ENCODE data around the gene RTN4RL1.

RTN4RL1 gene

DNA sequence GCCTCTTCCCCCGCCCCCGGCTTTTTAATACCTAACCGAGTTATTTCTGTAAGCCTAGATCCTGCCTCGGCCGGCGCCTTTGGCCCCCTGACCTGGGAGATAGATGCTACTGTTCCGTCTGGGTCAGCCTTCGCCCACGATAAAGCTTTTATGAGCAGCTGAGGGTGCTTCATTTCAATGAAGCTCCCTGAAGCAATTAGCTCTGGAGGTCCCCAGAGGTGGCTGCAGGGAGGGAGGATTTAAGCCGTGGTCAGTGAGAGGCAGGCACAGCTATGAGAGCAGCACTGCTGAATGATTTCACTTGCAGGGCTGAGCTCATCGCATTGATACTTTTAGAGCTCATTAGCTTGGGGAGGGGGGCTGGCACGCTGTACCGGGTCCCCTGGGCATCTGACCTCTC, 105.9 kb downstream of the RTN4RL1 start:
- H3K4me3 ChIP-seq (ENCODE audit: low read length) = no peak overlapping the region
- TF ChIP-seq, protein P1, sequence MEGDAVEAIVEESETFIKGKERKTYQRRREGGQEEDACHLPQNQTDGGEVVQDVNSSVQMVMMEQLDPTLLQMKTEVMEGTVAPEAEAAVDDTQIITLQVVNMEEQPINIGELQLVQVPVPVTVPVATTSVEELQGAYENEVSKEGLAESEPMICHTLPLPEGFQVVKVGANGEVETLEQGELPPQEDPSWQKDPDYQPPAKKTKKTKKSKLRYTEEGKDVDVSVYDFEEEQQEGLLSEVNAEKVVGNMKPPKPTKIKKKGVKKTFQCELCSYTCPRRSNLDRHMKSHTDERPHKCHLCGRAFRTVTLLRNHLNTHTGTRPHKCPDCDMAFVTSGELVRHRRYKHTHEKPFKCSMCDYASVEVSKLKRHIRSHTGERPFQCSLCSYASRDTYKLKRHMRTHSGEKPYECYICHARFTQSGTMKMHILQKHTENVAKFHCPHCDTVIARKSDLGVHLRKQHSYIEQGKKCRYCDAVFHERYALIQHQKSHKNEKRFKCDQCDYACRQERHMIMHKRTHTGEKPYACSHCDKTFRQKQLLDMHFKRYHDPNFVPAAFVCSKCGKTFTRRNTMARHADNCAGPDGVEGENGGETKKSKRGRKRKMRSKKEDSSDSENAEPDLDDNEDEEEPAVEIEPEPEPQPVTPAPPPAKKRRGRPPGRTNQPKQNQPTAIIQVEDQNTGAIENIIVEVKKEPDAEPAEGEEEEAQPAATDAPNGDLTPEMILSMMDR (conservative IDR thresholded peaks at IDR 0.05; ENCODE audit: low read depth, low read length) = no peak
- no peak for DNase-seq (ENCODE audit: low read depth)

DNA sequence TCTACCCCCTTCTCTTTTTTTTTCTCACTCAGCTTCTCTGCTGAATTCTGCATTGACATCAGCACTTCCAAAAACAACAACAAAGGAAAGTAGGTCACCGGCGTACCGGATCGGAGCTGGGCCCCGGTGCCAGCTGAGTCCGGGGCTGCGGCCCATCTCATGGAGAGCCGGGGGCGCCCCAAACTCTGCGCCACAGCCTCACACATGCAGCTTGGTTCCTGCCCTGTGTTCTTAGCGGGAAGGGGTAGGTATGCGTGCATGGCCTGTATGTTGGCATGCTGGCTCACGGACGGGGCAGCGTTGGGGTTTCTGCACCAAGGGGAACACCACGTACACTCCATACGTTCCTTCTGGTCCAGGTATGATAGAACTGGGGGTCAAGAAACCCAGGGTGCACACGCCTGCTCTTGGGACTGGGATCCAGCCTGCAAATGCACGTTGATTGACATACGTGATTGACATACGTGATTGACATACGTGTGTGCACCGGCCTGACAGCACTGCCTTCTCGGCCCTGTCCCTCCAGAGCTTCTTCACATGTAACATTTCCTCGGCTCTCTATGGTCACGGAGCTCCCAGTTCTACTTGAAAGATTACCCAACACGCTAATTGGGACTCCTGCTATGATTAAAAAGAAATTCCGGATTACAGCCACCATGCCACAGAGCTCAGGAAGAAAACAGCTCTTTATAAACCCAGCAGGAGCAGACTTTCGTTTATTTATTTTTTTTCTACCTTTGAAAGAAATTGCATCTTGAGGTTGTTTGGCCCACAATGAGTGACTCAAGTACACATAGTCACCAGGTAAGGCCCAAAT, 106.6 kb downstream of the RTN4RL1 start:
- H3K4me3 ChIP-seq (ENCODE audit: low read length) = no peak overlapping the region
- no peak for DNase-seq (ENCODE audit: low read depth)
- TF ChIP-seq, protein P1 (conservative IDR thresholded peaks at IDR 0.05; ENCODE audit: low read depth, low read length) = no peak

- DNase-seq (ENCODE audit: low read depth) = no peak
- no peak overlapping the region for H3K4me3 ChIP-seq (ENCODE audit: low read length)
- TF ChIP-seq, protein P1 (conservative IDR thresholded peaks at IDR 0.05; ENCODE audit: low read depth, low read length) = no peak
Observed at GRCh38 chr17:1916963-1917715, 108.0 kb downstream of the RTN4RL1 start.

DNA sequence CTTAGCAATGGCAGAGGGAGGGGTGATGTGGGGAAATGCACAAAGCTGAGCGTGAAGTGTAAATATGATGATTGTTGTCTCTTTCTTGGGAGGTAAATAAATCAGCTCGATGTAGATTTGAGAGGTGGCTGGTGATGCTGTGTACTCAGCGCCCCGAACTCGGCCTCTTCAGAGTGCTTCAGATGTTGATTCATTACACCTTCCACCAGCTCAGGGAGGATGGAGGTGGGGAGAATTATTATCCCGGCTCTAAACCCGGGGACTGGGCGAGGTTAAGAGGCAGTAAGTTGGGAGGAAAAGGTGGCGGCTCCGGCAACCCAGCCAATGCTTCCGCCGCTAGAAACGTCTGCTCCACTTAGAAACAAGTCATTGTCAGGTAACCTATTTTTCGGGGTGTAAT, 108.8 kb downstream of the RTN4RL1 start:
- no peak for DNase-seq (ENCODE audit: low read depth)
- TF ChIP-seq, protein P1 (conservative IDR thresholded peaks at IDR 0.05; ENCODE audit: low read depth, low read length) = no peak
- H3K4me3 ChIP-seq (ENCODE audit: low read length) = no peak overlapping the region

GRCh38 chr17:1915889-1916288, 109.2 kb downstream of the RTN4RL1 start:
- TF ChIP-seq, protein P1 (conservative IDR thresholded peaks at IDR 0.05; ENCODE audit: low read depth, low read length) = no peak
- H3K4me3 ChIP-seq (ENCODE audit: low read length) = no peak overlapping the region
- DNase-seq (ENCODE audit: low read depth) = no peak

DNA sequence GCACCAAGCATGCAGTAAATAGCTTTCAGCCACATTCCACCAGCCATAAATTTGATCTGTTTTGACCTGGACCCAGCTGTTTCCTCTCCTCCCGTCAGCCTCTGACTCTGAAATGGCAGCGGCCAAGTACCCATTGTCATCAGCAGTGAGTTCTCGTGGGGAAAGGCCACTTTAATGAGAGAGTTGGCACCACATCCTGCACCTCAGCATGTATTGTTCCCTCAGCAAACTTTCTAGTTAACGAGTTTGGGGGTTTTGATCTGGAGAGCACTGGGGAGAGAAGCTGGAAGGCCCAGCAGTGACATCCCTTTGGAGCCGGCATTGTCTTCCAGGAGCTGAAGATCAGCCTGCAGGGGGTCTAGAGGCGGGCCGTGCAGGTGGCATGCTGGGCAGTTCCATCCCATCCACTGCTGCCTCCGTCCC, 110.5 kb downstream of the RTN4RL1 start:
- TF ChIP-seq, protein P1 (conservative IDR thresholded peaks at IDR 0.05; ENCODE audit: low read depth, low read length) = no peak
- DNase-seq (ENCODE audit: low read depth) = no peak
- no peak overlapping the region for H3K4me3 ChIP-seq (ENCODE audit: low read length)

Data from retinal pigment epithelial cell (primary cell).